OCI-LY3 (cell line): ENCODE data around the gene SORCS1.

Experiments used
- CTCF ChIP-seq: fragments of 200-600, 300-600 bp; sonication (generic); IDR thresholded peaks from 2 replicates; pipeline ENCODE4 v1.5.1; 2014; ENCODE audit warnings: antibody characterized with exemption, low read length, low read depth
- EZH2phosphoT487 ChIP-seq: fragments of 200-600 bp; shearing (Covaris generic); IDR thresholded peaks from 2 replicates; pipeline ENCODE4 v1.6.1; 2018; ENCODE audit warnings: antibody characterized with exemption, mixed run types, low read depth

GRCh38 chr10:107025676-107026075, 138.8 kb downstream of the SORCS1 start:
- TF ChIP-seq CTCF: no peak
- TF ChIP-seq EZH2phosphoT487: no peak
